HG02759 (cell line): ENCODE data around the gene ARHGAP44.
A peak's percentile ranks its signal among the peaks of the same experiment; 100 is the strongest.

Experiments
- ATAC-seq: cut with Tn5 transposase; IDR thresholded peaks from one replicate; pipeline ENCODE4 v1.9.1; 2021; ENCODE audit warnings: mild to moderate bottlenecking, moderate library complexity; ENCODE audit not compliant: unreplicated experiment

The ARHGAP44 gene

DNA sequence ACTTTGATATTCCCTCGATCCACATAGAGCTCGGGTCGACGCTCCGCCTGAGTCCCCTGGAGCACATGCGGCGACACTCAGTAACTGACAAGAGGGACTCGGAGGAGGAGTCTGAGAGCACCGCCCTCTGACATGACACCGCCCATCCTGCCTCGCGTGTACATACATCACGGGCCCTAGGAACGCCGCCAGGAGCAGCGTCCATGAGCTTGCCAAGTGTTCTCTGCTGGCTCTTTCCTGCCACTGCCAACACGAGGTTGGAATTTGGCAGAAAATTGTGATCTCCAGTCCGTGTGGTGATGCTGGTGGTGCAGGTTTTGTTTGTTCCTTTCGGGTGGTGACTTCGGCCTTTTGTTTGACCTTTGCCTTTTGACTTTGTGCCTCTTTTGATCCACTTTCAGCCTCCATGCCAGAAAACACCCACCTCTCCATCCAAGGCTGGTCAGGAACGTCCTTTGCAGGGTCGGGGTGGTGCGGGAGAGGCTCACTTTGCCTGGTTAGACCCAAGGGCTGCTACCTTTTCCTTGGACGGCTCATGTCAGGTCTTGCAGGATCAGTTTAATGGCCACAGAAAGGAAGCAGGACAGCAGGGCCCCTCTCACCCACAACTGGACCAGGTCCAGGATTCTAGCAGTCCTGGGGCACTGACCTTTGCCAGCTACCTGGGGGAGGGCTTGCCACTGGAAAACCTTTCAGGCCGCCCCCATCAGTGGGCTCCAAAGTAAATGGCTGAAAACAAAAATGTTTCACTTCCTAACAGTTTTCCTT lies 200.9 kb downstream of the ARHGAP44 start:
- ATAC-seq, result no peak

DNA sequence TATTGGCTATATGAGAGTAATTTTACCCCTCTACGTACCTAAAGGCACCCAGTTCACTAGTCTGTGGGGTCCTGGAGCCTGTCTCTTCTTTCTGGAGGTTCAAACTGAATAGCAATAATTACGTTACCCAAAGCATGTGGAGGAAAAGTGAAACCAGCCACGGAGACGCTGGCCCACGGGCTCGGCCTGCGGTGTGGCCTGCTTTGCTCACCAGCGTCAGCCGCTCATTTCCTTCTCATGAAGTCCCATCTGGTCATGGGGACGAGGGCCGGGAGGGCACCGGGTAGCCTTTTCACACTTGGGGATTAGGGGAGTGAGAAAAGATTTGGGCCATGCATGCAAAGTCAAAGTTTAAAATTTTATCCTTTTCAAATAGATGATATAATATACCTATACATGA lies 201.6 kb downstream of the ARHGAP44 start:
- ATAC-seq, result no peak

DNA sequence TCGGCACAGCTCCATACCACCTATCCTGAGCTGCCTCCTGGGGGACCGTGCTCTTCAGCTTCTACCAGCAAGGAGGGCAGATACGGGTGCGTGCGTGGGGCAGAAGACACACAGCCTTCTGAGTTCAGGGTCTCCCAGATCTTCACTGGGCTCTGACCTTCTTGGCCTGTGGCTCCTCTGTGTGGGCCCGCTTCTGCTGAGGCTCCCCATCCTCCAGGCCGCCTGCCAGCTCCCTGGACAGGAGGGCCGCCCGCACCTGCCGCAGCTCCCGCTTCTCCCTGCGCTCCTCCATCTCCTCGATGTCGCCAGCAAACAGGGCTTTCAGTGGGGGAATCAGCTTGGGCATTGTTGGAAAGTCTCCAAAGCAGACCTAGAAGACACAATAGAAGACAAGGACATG lies 203.4 kb downstream of the ARHGAP44 start:
- no peak for ATAC-seq

DNA sequence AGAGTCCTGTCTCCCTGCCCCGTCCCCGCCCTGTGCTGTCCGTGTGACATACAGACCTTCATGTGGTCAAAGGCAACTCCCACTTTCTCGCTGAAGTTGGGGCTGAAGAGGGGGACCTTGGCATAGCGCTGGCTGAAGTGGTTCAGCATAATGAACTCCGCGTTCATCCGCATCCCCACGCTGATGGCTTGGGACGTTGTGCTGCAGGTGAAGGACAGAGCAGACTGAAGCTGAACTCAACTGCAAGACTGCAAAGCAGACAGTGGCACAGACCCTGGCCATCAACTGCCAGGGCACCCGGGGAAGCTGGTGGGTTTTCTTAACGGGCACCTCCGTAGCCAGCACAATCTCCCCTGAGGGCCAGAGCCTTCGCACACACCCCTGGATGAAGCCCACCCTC lies 204.3 kb downstream of the ARHGAP44 start:
- no peak for ATAC-seq

DNA sequence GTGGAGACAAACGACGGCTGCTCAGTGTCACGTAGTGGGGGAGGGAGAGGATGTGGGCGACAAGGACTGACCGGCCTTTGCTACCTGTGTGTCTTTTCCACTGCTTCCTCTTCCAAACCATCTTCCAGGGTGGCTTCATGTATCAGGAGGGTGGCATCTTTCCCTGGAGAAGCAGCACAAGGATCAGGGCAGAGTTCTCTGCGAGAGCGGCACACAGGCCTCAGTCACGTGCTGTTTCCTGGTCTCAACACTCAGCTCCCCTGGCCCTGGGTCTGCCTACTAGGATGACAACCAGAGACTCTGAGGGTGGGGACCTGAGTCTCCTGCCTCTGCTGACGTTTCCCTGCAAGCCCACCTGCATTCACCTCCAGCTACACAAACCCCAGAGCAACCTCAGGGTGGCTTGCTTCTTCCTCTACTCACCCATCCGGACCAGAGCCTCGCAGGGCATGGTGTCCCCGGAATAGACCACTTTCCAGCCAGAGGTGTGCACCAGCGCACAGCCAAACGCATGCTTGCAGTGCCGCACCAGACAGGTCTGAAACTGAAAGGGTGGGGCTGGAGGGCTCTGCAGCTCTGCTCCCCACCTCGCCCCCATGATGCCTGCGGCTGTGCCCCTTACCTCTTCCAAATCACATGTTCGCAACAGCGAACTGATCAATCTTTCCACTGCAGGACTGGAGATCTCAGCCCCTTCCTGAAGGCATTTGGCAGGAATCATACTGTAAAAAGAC lies 205.2 kb downstream of the ARHGAP44 start:
- ATAC-seq, result no peak

DNA sequence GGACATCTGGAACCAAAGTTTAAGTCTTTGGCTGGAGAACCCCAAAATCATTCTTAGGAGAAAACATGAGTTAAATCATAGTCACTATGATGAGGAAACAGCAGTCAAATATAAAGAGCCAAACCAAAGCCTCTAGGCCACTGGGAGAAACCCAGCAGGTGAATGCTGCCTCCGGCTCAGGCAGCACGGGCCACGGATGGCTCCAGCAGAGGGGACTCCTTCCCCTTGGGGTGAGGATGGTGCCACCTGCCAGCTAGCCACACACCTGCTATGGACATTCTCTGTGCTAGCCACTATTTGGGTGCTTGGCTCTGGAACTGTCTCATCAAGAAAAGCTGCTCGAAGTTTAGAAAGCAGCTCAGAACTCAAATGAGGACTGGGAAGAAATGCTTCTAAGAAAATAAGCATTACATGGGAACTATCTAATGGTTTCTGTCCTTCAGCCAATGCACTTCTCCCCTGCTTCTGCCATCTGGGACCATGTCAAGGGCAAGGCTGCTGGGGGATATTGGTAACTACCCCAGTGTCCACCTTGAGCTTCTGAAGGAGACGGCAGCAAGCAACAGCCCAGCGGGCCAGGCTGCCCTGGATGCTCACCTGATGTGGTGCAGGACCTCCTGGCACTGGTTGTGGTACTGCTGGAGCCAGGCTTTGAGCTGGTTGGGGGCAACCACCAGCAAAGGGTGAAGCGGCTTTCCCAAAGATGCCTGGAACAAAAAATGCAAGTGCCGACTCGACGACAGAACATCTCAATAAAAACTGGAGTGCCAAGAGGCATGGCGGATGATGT lies 206.0 kb downstream of the ARHGAP44 start:
- no peak for ATAC-seq

DNA sequence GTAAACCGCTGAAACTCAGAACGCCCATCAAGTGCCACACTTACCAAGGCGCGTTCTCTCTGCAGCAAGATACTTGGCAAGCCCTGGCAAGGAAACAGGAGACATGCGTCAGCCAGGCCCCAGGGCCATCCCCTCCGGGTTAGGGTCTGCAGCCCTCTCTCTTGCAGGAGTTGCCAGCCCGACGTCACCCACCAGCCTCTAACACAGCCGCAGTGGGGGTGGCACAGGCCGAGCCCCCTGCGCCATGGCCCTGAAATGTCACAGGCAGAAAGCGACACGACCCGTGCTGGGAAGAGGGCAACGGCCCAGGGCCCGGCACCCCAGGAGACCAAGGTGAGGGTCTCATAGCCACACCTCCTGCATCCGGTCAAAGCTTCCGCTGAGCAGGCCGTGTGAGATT lies 206.6 kb downstream of the ARHGAP44 start:
- no peak for ATAC-seq

DNA sequence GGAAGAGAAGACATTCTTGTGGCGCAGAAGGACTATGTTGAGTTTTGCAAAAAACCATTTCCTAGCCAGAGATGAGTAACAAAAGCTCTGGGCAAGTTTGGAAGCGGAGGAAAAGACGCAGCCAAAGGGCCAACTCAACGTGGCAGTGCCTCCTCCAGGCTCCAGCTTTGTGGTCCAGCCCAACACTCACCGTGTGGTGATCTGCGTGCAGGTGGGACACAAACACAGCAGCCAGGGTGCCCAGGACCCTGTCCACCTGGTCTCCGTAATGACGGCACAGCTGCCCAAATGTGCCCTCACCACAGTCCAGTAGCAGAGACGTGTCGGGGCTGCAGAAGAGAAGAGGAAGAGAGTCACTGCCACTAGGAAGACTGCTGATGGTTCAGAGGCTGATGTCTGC lies 207.1 kb downstream of the ARHGAP44 start:
- no peak for ATAC-seq

DNA sequence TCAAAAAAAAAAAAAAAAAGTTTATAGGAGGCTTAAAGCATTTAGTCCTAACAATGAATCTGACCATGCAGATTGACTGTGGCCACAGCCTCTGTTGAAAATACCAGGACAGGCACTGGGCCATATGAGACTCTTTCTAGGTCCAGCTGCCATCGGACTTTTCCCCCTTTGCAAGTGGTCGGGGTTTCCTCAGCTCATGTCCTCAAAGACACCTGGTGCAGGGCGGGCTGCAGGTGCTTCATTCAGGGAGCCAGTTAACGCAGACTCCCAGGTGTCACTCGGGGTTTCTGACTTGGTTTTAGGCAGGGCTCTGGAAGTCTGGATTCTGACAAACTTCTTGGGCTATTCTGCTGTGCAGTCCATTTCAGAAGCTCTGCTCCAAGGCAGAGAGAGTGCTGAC lies 207.6 kb downstream of the ARHGAP44 start:
- ATAC-seq, result no peak

DNA sequence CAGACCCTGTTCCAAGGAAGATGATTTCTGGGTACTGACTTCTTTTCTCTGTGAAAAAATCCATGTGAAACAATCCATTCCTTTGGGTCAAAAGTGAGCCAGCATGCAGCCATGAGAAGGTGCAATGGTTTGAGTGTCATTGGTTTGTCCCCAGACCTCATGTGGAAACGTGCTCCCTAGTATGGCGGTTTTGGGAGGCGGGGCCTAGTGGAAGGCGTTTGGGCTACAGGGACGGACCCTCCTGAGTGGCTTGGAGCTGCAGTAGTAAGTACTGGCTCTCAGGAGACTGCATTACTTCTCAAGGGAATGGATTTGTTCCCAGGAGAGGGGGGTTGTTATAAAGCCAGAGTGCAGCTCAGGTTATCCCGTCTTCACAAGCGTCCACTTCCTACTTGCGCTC lies 209.2 kb downstream of the ARHGAP44 start:
- no peak for ATAC-seq

DNA sequence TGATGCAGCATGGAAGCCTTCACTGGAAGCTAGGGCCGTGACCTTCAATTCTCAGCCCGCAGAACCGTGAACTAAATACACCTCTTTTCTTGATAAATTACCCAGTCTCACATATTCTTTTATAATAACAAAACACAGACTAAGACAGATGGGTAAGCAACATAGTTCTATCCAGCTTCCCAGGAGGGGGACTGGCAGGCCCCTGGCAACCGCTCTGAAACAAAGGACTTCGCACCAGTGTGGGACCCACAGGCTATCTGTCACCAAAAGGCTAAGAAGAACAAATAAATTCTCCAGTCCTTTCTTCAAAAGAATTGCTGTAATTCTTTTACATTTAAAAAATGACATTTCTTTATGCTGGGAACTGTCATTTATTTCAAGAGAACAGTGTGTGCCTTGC lies 209.6 kb downstream of the ARHGAP44 start:
- ATAC-seq, result no peak

DNA sequence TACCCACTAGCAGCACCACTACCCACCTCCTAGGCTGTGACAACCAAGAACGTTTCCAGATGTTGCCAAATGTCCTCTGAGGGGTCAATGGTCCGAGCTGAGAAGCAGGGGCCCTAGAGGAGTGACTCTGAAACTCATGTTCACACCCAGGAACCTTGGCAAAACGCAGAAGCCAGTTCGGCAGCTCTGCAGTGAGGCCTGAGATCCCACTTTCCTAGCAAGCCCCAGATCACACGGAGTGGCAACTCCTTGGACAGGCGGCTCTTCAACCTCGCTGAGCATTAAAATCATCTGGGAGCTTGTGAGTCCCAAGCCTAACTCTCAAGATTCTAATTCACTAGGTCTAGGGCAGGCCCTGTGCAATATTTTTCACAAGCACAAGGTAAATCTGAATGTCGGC lies 211.3 kb downstream of the ARHGAP44 start:
- no peak for ATAC-seq

DNA sequence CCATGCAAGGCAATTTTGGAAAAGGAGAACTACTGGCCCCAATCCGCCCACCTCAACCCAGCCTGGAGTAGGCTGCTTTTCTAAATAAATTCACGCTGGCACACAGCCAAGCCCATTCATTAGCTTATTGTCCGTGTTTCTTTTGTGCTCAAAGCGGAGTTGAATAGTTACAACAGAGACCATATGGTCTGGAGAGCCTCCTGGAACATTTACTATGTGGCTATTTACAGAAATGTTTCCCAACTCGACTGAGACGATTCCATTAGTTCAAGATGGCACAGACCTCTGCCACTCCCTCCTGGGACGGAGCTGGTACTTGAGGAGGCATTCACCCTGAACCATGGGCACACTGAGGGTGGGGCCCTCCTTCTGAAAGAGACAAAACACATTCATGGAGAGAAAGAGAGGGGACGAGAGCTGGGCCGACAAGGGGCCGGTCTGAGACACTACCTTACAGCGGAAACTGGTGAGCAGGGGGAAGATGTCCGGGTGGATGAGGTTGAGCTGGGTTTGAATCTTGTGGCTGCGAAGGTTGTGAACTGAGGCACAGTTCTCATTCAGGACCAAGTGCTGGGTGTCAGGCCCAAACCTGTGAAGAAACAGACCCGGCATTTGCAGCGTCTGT lies 212.8 kb downstream of the ARHGAP44 start:
- no peak for ATAC-seq

DNA sequence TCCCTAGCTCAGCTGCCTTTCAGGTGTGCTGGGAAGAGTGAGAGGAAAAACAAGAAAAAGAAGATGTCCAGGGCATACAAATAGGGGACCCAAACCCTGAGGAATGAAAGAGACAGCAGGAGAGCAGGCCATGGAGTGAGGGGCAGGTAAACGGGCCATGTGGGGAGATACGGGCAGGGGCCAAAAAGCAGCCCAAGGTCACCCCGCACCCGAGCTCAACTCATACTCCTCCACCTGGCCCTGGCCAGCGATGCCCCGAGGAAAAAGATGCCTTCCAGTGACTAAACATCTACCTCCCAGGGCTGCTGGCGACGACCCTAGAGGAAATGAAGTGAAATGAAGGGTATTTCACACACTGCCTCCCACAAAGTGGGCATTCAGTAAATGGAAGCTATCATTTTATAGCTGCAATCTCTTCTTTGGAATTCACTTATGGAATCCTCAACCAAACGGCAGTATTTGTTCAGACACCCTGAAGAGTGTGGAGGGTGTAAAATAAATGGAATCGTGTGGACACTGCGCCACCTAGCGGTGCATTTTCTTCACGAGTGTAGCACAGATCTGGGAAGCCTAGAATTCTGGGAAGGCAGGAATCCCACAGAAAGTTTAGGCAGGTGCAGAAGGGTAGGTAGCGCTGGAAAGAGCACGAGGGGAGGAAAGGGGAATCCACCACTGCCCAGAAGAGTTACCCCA lies 213.6 kb downstream of the ARHGAP44 start:
- peak; percentile 57 for ATAC-seq

DNA sequence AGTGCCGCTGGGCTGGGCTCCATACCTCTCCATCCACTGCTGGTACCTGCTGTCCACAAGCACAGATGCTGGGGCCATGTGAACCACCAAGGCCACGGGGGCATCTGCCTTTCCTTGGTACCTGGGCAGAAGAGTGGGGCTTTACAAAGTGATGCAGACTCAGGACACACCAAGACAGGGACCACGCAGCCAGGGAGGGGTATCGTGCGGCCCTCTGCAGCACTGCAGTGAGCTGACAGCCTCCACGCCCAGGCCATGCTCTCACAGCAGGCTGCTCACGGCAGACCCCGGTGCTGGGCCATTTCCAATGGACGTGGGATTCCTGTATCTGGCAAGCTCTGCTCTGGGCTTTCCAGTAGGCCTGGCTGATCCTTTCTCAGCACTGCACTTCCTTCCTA lies 214.2 kb downstream of the ARHGAP44 start:
- peak; percentile 40 for ATAC-seq

DNA sequence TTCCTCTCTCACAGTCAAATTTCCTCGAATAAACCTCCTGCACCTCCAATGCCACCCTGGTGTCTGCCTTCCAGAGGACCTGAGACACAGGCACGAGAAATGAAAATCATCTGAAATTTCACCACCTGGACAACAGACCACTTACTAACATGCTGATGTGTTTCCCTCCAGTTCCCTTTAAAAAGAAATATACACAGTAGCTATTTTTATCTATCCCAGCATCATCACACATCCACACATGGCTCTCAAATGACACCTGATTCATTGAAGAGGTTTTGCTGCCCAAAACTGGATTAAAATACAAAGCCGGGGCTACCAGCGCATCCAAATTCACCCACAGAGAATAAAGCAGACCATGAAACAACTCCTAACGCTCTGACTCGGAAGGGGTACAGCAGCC lies 214.6 kb downstream of the ARHGAP44 start:
- no peak for ATAC-seq

DNA sequence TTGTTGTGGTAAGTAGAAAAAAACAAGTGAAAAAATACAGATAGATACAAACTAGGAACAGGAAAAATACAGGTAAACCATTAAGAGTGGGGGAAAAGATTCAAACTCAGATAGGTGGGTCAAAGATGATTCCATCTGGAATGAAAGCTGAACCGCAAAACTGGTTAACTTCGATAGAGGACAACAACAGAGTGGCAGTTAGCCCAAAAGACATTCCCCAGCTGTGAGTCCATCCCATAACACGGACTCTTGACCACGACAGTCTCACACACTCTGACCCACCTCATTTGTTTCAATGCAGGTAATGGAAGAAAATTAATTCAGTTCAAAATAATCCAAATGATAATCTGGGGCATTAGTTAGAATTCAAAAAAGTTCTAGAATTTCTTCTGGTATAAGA lies 215.0 kb downstream of the ARHGAP44 start:
- ATAC-seq, result no peak

DNA sequence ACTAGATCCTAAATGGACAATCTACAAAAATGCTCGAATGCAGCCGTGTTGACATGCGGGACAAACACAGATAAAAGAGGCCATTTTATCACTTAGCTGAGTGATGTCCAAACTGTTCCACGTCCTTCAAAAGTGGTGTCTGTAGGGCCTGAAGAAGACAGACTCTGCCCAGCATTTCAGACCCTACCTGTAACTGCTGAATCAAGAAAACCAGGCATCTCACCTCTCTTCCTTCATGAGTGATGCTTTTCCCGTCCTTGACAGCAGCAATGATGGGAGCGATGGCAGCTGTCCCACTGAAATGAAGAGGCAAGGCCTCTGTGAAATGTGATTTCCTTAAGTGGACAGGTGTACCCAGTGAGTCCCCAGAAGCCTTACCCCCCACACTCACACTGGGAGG lies 216.2 kb downstream of the ARHGAP44 start:
- no peak for ATAC-seq

DNA sequence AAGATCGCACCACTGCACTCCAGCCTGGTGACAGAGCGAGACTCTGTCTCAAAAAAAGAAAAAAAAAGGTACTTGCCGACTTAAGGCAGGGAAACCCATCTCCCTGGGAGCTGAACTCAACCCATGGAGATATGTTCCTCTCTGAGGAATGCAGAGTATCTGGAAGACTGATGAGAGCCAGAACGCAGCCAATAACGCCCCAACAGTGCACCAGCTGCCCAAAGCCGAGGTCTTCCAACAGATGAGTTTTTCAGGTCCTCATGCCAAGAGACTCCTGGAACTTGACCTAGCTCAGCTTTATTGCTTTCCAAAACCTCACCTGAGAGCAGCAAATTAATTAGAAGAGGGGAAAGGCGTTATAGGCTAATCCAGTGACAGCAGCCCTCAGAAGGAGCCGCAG lies 219.2 kb downstream of the ARHGAP44 start:
- ATAC-seq, result no peak

DNA sequence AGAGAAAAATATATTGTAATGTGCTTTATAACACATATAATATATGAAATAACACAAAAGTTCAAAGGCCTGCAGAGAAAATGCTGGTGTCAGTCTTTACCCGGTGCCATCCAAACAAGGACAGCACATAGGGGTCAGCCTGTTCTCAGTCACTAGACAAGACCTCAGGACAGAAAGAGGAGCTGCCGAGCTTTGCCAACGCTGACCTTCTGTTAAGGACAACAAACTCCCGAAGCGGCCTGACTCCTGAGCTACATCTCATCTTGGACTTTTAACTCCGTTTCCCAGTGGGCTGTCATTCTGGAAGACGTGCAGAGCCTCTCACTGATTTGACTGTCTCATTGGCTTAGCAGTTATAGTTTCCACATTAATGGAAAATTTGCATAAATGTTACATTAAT lies 221.7 kb downstream of the ARHGAP44 start:
- ATAC-seq, result no peak

DNA sequence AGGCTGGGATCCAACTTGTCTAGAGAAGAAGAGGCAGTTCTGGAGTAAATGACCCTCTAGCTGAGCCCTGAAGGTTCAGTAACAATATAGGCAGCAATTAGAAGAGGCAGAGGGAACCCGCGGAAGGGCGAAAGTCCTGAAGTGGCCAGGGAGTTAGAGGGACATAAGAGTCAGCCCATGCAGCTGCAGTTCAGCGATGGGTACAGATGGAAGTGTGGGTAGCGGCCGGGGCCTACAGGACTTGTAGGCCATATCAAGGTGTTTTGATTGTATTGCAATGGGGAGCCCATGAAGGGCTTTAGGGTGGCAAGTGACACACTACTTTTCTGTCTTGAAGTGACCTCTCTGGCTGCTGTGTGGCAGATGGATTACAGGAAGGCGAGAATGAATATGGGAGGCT lies 225.5 kb downstream of the ARHGAP44 start:
- no peak for ATAC-seq
